ENCODE data around the gene EGFLAM.

EGFLAM gene

DNA sequence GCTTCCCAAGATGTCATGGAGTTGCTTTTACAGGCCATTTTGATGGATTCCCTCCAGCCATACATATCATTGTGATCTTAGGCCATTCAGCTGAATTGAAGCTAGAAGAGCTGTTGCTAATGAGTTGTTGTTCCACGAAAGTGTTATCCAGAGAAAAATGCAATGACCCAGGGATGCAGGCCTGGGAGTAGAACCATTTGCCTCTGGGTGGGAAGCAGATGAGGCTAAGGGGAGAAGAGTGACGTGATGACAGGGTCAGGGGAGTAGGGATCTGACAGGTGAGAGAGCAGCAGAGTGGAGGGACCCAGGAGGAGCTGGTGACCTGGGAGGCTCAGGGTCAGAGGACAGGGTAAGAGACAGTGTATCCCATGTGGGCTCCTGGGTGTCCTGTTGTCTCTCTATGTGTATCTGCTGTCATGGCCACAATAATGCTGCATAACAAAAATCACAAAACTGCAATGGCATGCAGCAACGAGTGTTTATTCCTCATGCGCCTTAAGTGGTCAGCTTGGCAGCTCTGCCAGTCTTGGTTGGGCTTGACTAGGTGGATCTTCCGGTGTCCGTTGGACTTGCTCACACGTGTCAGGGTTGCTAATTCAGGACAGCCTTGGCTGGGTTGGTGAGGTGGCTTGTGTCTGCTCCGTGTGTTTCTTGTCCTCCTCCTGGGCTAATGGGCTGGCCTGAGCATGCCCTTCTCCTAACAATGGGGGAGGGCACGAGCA, 207.5 kb downstream of the EGFLAM start:
- DNase-seq (ENCODE audit: low read depth) = no peak
- TF ChIP-seq, protein P1, sequence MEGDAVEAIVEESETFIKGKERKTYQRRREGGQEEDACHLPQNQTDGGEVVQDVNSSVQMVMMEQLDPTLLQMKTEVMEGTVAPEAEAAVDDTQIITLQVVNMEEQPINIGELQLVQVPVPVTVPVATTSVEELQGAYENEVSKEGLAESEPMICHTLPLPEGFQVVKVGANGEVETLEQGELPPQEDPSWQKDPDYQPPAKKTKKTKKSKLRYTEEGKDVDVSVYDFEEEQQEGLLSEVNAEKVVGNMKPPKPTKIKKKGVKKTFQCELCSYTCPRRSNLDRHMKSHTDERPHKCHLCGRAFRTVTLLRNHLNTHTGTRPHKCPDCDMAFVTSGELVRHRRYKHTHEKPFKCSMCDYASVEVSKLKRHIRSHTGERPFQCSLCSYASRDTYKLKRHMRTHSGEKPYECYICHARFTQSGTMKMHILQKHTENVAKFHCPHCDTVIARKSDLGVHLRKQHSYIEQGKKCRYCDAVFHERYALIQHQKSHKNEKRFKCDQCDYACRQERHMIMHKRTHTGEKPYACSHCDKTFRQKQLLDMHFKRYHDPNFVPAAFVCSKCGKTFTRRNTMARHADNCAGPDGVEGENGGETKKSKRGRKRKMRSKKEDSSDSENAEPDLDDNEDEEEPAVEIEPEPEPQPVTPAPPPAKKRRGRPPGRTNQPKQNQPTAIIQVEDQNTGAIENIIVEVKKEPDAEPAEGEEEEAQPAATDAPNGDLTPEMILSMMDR (IDR thresholded peaks at IDR 0.05; ENCODE audit: low read length, missing control alignments) = no peak
- no peak overlapping the region for H3K4me3 ChIP-seq (replicated peaks; ENCODE audit: low read depth, low read length)

DNA sequence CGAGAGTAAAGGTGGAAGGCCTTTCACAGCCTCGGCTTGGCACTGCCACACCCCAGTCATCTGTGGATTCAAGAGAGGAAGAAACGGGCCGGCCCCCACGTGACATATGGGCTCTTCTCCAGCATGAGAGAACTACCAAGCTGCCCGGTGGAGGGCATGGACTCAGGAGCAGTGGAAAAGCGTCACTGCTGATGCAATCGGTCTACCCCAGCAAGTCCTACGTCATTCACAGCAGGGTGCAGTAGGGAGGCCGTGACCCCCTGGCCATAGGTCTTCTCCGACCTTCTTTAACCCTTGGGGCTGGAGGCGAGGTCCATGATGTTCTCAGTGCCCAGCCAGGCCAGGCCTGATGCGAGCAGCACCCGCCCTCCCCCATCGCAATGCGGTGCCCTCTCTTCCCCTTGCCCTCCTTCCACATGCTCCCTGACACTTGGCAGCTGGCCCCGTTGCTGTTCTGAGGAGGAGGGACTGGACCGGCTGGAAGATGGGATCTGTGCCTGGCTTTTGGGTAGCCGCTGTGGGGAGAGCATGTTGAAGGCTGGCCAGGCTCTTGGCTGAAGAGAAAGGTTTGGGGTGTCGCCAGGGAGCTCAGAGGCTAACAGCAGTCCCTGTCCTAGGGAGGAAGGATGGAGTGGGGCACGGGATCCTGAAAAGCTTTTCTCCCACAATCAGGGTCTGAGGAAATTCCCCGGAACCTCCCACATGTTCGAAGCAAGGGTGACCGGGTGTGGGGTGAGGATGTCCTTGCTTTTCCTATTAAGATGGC, 208.2 kb downstream of the EGFLAM start:
- TF ChIP-seq, protein P1 (IDR thresholded peaks at IDR 0.05; ENCODE audit: low read length, missing control alignments) = no peak
- DNase-seq (ENCODE audit: low read depth) = peak; percentile 89
- no peak overlapping the region for H3K4me3 ChIP-seq (replicated peaks; ENCODE audit: low read depth, low read length)

DNA sequence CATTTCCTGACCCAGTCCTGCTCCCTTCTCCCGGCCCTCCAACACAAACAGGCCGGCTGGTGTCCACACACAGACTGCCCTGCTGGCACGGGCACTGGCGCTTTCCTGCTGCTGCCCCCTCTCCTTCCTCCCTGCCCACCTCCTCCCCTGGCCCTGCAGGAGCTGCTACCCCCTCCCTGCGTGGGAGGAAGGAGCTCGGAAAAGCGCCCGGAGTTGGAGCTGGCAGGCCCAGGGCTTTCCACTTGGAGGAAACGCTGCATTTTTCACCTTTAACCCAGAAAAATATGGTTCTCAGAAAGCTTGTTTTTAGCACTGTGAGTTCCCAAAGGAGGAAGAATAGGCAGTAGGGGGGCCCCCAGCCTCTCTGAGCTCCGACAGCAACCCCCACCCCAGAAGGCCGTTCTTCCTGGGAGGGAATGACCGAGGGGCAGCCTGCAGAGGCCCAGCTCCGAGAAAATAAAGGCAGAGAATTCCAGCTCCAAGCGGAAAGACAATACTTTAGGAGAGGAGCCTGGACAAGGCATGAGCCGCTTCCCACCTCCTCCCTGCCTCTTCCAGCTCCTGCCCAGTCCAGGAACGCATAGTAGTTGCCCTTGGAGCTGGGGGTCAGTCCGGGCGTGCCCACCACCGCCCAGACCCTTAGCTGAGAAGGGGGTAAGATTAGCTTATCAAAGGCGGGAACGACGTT, 209.1 kb downstream of the EGFLAM start:
- DNase-seq (ENCODE audit: low read depth) = peak; percentile 88
- TF ChIP-seq, protein P1 (IDR thresholded peaks at IDR 0.05; ENCODE audit: low read length, missing control alignments) = no peak
- H3K4me3 ChIP-seq (replicated peaks; ENCODE audit: low read depth, low read length) = no peak overlapping the region

DNA sequence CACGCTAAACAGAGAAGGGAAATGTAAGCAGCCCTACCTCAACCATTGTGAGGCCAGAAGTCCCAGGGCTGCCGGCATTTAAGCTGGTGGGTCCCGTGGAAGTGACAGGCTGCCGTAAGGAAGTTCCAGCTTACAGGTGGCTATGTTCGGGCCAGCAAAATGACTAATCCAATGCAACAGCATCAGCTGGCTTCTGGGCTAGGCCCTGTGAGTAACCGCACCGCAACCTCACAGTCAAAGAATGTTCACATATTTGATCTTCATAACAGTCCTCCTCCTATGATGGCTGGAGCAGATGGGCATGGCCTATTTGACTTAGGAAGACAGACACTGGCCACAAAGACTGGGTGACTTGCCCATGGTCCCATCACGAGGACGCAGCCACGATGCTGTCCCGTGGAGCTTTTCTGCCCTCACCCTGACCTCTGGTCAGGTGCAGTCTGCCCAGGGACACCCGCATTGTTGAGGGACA, 209.9 kb downstream of the EGFLAM start:
- DNase-seq (ENCODE audit: low read depth) = peak; percentile 90
- TF ChIP-seq, protein P1 (IDR thresholded peaks at IDR 0.05; ENCODE audit: low read length, missing control alignments) = no peak
- H3K4me3 ChIP-seq (replicated peaks; ENCODE audit: low read depth, low read length) = no peak overlapping the region

DNA sequence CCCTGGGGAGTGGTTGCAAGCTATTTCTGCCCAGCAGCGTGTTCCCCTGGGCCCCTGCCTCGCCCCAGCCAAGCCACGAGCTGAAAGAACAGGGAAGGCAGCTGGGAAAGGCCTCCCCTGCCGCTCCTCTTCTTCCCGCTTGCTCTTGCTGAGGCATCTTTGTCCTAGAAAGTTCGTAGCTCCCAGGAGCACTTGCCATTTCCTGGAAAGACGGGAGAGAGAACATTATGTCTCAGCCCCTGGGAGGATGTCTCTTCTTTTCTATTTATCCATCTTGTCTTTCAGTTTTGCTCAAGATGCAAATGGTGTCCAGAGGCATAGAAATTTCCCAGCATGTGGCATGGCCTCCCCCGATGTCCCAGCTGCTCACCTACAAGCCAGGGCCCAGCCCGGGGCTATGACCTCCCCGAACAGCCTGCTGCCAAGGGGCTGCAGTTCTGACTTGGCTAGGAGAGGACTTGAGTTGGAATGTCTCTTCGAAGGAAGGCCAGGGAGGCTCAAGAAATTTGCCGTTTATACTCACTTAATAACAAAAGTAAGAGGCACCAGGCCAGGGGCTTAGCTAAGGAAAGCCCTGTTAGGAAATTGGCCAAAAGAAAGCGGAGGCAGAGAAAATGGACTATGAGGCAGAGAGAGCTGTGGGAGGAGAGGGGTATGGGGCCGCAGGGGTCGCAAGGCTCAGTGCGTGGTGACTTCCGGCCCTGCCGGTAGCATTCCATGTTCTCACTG, 210.8 kb downstream of the EGFLAM start:
- DNase-seq (ENCODE audit: low read depth) = peak; percentile 33
- H3K4me3 ChIP-seq (replicated peaks; ENCODE audit: low read depth, low read length) = no peak overlapping the region
- TF ChIP-seq, protein P1 (IDR thresholded peaks at IDR 0.05; ENCODE audit: low read length, missing control alignments) = no peak

DNA sequence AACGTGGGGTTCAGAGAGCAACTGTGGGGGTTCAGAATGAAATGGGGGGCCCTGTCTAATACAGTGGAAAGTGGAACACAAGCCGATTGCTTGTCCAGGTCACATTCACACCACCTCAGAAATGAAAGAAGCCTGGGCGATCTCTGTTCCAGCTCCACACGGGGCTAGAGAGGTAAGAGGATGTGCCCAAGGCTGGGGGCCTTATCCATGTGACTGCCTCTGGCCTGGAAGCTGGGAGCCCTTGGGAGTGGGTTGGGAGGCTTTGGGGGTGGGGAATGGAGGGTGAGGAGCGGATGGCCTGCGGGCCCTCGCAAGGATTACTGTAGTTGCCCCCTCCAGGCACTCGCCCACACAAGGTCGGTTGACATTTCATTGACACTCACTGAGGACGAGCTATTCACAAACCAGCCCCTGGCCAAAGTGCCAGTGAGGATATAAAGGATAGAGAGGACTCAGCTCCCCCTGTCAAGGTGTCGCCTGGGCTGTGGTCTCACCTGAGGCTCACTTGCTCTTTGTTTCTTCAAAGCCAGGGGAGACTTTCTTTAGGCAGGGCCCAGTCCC, 211.4 kb downstream of the EGFLAM start:
- H3K4me3 ChIP-seq (replicated peaks; ENCODE audit: low read depth, low read length) = no peak overlapping the region
- TF ChIP-seq, protein P1 (IDR thresholded peaks at IDR 0.05; ENCODE audit: low read length, missing control alignments) = no peak
- no peak for DNase-seq (ENCODE audit: low read depth)
